HG02970 (cell line): ENCODE results near the gene TXNDC5.

Experiments used
- ATAC-seq: cut with Tn5 transposase; IDR thresholded peaks from one replicate; pipeline ENCODE4 v1.9.1; 2021; ENCODE audit warnings: mild to moderate bottlenecking, moderate library complexity, moderate number of reproducible peaks; ENCODE audit not compliant: unreplicated experiment, low FRiP score

Gene TXNDC5

GRCh38 chr6:7878401-7878964 is 32.1 kb downstream of the TXNDC5 start:
- ATAC-seq, result no peak

GRCh38 chr6:7868926-7869325 is 41.7 kb downstream of the TXNDC5 start:
- no peak for ATAC-seq

GRCh38 chr6:7866526-7866925 is 44.1 kb downstream of the TXNDC5 start:
- ATAC-seq, result no peak

GRCh38 chr6:7865781-7866180 is 44.8 kb downstream of the TXNDC5 start:
- ATAC-seq, result no peak

GRCh38 chr6:7859591-7859990 is 51.0 kb downstream of the TXNDC5 start:
- ATAC-seq, result no peak

- ATAC-seq, result no peak
Measured at GRCh38 chr6:7851780-7852179, 58.8 kb downstream of the TXNDC5 start.

GRCh38 chr6:7848229-7848628 is 62.4 kb downstream of the TXNDC5 start:
- ATAC-seq, result no peak

GRCh38 chr6:7846966-7847818 is 63.4 kb downstream of the TXNDC5 start:
- no peak for ATAC-seq

- ATAC-seq, result no peak
Measured at GRCh38 chr6:7841781-7842468, 68.7 kb downstream of the TXNDC5 start.

- no peak for ATAC-seq
Measured at GRCh38 chr6:7836371-7837026, 74.1 kb downstream of the TXNDC5 start.

GRCh38 chr6:7833751-7834070 is 76.9 kb downstream of the TXNDC5 start:
- ATAC-seq, result no peak

GRCh38 chr6:7832904-7833750 is 77.5 kb downstream of the TXNDC5 start:
- ATAC-seq, result no peak
